ENCODE results near the gene TAGLN2.

Gene TAGLN2

GRCh38 chr1:159947942-159948341, 22.6 kb upstream of the TAGLN2 start:
- DNase-seq, result no peak

DNA sequence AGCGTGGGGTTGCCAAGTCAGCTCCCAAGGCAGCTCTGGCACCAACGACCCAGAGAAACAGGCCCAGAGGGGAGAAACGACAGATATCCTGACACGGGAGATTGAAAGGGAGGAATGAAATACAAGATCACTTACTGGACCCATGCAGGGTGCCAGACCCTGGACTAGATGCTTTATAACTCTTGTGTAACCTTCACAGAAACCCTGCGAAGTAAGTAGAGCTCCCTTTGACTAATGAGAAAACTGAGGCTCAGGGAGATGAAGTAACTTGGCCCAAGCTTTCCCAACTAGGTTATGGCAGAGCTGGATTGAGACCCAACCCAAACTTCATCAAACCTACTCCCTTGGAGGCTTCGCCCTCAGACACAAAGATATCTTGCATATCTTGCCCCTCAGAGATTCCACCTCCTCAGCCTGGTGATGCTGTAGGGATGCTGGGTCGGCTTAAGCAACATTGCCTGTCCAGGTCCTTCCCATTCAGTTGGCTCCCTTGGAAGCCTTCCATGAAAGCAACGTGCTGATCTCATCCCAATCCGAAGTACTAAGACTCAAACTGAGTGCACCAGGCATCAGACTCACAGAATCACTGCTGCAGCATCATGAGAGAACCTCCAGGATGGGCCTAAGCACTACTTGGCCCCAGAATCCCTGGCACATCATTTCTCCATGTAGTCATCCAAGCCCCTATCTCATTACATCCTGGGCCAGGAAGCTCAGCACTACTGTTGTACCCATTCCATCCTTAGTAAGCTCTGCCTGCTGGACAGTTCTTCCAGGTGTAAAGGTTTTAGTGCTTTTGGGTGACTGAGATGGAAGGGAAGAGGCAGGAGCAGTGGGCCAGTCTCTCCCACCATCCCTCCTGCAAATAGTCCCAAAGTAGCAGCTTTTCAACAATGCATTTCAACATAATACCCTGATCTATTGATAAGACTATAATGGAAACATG, 21.2 kb upstream of the TAGLN2 start:
- no peak for DNase-seq

DNA sequence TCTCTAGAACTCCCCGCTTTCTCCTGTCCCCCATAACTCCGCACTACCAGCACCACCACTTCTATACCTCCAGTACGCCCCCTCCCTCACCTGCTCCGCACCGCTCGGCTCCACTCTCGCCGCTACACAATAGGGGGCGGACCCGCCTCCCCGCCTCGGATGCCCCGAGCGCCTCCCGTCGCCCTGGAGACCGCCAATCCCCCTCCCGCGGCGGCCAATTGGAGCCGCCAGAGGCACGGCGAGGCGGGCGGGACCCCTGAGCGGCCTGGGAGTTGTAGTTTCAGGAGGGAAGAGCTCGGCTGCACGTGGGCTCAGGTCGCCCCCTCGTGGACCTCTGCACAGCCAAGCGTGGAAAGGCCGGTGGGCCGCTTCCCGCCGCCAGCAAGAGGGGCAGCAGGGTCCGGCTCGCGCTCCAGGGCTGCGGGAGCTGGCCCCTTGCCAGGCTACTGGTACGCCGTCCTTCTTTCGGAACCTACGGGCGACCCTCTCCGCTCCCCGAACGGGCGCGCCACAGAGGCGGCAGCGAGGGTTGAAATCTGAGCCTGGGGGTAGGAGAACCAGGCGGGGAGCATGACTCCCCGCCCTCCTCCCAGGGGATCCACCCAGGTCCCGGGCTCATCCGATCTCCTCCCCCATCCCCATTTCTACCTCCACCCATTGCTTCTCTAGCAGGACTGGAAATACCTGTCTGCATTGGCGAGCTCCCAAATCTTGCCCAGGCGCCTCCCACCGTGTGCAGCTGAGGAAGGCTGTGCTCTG, 20.4 kb upstream of the TAGLN2 start, which contains the start of gene IGSF9:
Gene IGSF9, minus strand, starts transcription at position 131 of the 759 bp plus-strand sequence. CDS start 2,159 bp downstream, outside the sequence.
- DNase-seq, result no peak

- DNase-seq, result no peak
These were observed 19.5 kb upstream of the TAGLN2 start for GRCh38 chr1:159944623-159945455.

- DNase-seq, result no peak
These were observed 18.8 kb upstream of the TAGLN2 start for GRCh38 chr1:159943908-159944622.

GRCh38 chr1:159943278-159943640, 18.0 kb upstream of the TAGLN2 start:
- no peak for DNase-seq

GRCh38 chr1:159942632-159943277, 17.4 kb upstream of the TAGLN2 start:
- no peak for DNase-seq

- no peak for DNase-seq
These were observed 16.6 kb upstream of the TAGLN2 start for GRCh38 chr1:159941591-159942560.

DNA sequence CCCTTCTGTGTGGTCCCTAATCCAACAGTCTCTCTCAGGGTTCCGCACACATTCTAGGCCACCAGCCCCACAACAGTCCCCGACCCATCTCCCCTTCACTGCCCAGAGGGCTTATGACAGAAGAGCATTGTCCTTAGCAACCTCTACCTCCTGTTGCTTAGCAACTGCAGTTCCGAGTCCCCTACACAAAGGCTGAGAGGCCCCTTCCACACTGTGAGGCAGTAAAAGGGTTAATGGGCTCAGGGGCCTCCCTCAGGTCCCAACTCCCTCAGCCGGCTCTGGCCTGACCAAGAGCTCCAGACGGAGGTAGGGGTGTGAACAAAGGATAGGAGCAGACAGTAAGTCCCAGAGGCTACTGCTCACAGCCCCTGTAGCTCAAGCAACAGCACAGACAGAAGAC, 15.8 kb upstream of the TAGLN2 start:
- DNase-seq, result no peak

DNA sequence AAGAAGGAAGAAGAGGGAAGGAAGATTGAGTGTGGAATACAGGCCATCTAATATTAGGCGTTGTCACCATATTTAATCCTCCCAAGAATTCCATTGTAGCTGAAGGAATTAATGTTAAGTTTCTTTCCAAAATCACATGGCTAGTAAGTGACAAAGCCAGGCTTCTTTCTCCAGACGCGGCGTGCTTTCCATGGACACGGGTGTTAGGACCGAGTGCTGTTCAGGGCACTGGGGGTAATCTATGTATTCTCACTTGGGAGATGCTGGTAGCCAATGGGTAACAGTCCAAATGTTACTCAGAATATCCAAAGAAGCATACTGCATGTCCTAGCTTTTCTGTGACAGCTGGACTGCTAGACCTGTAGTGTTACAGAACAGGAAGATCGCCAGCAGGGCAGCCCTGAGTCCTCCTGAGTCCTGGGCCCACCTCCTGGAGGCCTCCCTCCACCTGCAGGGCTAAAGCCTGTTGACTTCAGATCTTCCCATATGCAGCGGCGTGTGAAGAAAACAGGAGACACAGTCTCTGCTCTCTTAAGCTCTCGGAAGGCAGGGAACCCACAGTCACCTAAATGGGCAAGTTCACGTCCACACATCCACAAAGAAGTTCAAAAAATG, 14.8 kb upstream of the TAGLN2 start:
- DNase-seq, result no peak

GRCh38 chr1:159939678-159940002, 14.3 kb upstream of the TAGLN2 start:
- DNase-seq, result no peak

- DNase-seq, result no peak
These were observed 13.8 kb upstream of the TAGLN2 start for GRCh38 chr1:159938905-159939677.

DNA sequence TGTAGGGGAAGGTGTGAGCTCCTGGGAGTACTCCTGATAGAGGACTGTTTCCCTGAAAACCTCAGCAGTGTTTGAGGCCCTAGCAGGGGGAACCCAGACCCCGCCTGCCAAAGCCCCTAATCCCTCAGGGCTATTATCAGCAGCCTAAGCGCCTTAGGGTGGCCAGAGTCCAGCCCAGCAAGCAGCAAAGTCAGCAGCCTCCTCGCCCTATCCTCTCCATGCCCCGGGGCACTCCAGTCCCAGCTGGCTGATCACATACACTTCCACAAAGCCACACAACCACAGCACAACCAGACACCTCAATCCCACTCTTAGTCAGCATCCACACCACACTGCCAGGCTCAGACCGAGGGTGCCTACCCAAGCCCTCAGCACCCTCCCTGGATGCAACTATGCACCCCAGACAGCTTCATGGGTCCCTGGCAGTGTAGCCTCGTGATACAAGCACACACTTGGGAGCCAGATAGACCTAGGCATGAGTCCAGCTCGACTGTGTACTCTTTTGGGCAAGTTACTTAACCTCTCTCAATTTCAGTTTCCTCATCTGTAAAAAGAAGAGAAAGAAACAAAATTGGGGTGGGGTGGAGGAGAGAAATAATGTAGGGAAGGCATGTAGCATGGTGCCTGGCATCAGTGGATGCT, 13.0 kb upstream of the TAGLN2 start:
- DNase-seq, result no peak

GRCh38 chr1:159937054-159937750, 11.9 kb upstream of the TAGLN2 start:
- DNase-seq, result peak; percentile 55

DNA sequence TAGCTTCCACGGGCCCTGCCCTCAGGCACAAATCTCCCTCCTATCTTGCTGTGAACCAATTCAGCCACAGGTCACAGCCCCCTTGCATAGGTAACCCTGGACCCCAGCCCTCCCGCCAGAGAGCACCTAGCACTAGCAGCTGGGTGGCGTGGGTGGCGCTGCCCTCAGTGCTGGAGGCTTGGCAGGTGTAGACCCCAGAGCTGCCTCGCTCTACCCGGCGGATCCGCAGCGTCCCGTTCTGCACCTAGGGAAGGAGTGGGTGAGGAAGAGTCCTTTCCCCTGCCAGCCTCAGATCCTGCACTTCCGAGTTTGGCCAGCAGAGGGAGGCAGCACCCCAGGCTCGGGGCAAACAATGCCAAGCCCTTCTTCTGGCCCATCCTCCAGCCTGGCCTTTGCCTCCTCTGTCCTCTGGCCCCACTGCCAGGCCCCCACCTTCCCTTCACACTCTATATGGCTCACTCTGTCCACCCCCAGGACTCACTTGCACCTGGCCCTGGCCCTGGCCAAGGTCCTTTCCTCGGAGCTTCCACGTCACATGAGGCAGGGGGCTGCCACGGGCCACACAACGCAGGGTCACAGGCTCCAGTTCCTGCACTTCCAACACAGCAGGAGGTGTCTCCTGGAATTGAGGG, 11.1 kb upstream of the TAGLN2 start:
- peak; percentile 59 for DNase-seq

DNA sequence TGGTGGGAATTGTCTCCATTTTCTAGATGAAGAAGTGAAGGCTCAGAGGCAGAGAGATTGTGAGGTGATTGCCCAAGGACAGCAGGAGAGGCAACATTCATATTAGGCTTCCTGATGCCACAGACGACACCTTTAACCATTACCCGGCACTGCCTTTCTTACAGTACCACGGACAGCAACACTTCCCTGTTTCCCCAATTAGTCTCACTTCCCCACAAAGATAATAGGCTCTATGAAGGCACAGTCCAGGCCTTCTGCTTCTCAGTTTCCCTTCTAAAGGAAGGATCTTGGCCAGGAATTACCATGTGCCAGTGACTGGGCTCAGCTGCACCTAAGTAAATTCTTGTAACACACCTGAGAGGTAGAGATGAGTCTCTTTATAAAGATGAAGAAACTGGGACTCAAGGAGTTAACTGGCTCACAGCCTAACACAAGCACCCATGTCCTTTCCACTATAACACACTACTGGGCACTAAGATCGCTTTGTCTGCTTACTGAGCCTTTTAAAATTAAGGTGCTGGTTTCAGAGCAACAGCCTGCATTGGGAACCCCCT, 10.5 kb upstream of the TAGLN2 start:
- DNase-seq, result peak; percentile 74

- DNase-seq, result no peak
These were observed 10.0 kb upstream of the TAGLN2 start for GRCh38 chr1:159935305-159935704.

All from inflammatory macrophage treated with lipopolysaccharide for 4 hours (primary cell).